Kidney epithelial cell (primary cell): ENCODE results near the gene ADARB1. TPM values are rescaled to one million over a fixed set of nuclear protein-coding genes. Genes with fewer than 3 reads are reported as not detected.

Experiments used
- DNase-seq: peaks from one replicate; pipeline ENCODE4 v3.0.0-alpha.2; 2010; ENCODE audit warnings: low read depth
- H3K27me3 ChIP-seq: 2 replicates; pipeline ENCODE4 v1.6.0; 2011; ENCODE audit warnings: low read length; ENCODE audit not compliant: control insufficient read depth, insufficient read depth
- H3K36me3 ChIP-seq: 2 replicates; pipeline ENCODE4 v1.5.1; 2011; ENCODE audit warnings: low read length; ENCODE audit not compliant: control insufficient read depth, insufficient read depth
- H3K4me3 ChIP-seq: 2 replicates; pipeline ENCODE4 v1.5.1; 2011; ENCODE audit warnings: low read depth, mild to moderate bottlenecking, control low read depth, low read length
- CTCF ChIP-seq: IDR thresholded peaks from 2 replicates; pipeline ENCODE4 v1.5.1; 2011; ENCODE audit warnings: mild to moderate bottlenecking, moderate library complexity, low read length, control low read depth, inconsistent platforms; ENCODE audit not compliant: insufficient read depth, poor library complexity, severe bottlenecking
- total RNA-seq: library from RNA; depleted of rRNA; stranded (reverse); fragments of >200 nt; gene quantifications from 2 replicates; pipeline ENCODE4 v1.2.3, GENCODE V29; 2015

The ADARB1 gene
- total RNA-seq, 1 donor from 2014 or later = 6.9 TPM

DNA sequence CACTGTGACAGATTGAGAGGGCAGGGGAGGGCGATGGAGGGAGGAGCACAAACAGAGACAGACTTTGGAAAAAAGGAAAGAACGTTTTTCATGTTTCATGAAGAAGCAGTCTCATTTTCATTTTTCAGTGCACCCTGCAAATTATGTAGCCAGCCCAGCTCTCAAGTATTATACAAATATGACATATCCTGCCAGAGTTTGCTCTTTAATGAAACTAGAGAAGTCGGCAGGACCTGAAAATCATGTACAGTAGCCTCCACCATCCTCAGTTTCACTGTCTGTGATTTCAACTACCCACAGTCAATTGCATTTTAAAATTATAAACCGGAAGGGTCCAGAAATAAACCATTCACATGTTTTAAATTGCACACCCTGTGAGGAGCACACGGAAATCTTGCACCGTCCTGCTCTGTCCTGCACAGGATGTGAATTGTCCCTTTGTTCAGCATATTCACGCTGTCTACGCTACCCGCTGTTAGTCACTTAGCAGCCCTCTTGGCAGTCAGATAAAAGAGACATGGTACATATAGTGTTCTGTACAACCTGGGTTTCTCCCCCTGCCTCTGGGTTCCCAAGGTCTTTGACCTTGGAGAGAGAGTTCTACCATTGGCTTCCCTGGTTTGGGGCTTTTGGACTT, 13.6 kb upstream of the ADARB1 start:
- H3K36me3 ChIP-seq = no peaks in the 10 kb centered on the region
- H3K4me3 ChIP-seq = no peak overlapping the region
- no peak for DNase-seq
- peaks cover 17% of the 10 kb centered on the region for H3K27me3 ChIP-seq
- TF ChIP-seq CTCF = no peak

DNA sequence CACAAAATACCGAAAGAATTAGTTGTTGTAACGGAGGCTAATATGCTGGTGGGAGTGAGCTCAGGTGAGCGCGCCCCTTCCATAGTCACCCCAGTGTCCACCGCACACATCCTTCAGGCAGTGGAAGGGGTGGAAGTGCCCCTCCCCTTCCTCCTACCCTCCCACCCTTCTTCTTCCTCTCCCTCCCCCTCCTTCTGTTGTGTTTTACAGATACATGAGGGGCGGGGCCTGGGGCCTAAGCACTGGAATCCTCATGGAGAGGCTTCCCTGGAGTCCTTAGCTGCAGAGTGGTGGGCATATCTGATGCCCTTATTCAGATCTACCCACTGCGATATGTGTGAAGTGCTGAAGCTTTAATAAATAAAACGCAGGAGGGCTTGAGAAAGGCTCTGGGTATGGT, 10.3 kb upstream of the ADARB1 start:
- DNase-seq = no peak
- no peak for TF ChIP-seq CTCF
- Histone ChIP-seq H3K36me3 (no peaks in the 10 kb centered on the region), H3K27me3 (peaks cover 6% of the 10 kb centered on the region), H3K4me3 (no peak overlapping the region)

GRCh38 chr21:45064618-45065399, 9.6 kb upstream of the ADARB1 start:
- no peak for TF ChIP-seq CTCF
- DNase-seq = no peak
- Histone ChIP-seq H3K36me3 (no peaks in the 10 kb centered on the region), H3K4me3 (no peak overlapping the region), H3K27me3 (peaks cover 6% of the 10 kb centered on the region)

DNA sequence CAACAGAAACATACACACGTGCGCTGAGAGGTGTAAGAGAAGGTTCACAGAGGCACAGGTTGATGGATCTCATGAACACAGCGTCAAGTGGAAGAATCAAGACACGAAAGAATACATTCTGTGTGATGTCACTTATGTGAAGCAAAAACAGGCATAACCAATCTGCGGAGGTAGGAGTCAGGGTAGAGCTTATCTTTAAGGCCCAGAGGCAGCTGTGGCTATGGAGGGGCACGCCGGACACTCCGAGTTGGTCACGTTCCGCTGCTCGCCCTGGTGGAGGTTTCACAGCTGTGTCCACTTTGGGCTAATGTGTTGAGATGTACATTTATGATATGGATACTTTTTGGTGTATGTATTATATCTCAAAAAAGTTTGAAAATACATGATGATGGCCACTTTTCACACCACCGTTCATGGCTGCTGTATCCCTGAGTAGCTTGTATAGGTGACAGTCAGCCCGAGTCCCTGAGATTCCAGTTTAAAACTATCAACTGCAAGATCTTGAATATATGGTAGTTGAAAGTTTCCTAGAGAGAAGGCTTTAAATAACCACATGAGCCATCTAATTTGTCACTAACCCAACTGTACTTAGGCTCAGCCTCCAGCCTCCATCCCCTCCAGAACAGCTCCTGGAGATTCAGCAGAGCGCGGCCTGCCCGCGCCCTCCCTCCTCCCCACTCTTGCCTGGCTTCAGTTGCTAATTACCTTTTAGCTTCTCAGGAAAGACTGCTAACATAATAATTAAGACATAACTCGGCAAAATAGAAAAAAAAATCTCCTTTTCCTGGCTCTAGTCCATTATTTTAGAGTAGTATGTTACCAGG, 6.7 kb upstream of the ADARB1 start:
- Histone ChIP-seq H3K36me3 (no peaks in the 10 kb centered on the region), H3K4me3 (no peak overlapping the region), H3K27me3 (no peaks in the 10 kb centered on the region)
- TF ChIP-seq CTCF = no peak
- DNase-seq = no peak

- no peak for DNase-seq
- Histone ChIP-seq H3K4me3 (no peak overlapping the region), H3K27me3 (no peaks in the 10 kb centered on the region), H3K36me3 (no peaks in the 10 kb centered on the region)
- TF ChIP-seq CTCF = no peak
Measured at GRCh38 chr21:45069085-45069484, 5.3 kb upstream of the ADARB1 start.
